GM12891 (cell line): ENCODE results near the gene DKK1.

Experiments
- DNase-seq: peaks from one replicate; pipeline ENCODE4 v3.0.0; 2011; ENCODE audit warnings: low spot score; ENCODE audit not compliant: insufficient read length
- FAIRE-seq: peaks from 2 replicates; lab custom pipeline; 2011; peaks lifted over from hg19 to GRCh38; lab: Jason Lieb, UNC
- PAX5 ChIP-seq: IDR thresholded peaks from 2 replicates; pipeline ENCODE4 v1.6.1; 2011; ENCODE audit warnings: low read length, moderate library complexity, mild to moderate bottlenecking; ENCODE audit not compliant: insufficient read depth, severe bottlenecking
- POLR2A ChIP-seq: IDR thresholded peaks from 2 replicates; pipeline ENCODE4 v1.6.1; 2011; ENCODE audit warnings: low read depth, low read length, control low read depth
- POLR2AphosphoS5 ChIP-seq: IDR thresholded peaks from 2 replicates; pipeline ENCODE4 v1.6.1; 2011; ENCODE audit warnings: low read depth, low read length, control low read depth
- POU2F2 ChIP-seq: IDR thresholded peaks from 2 replicates; pipeline ENCODE4 v1.6.1; 2011; ENCODE audit warnings: low read depth, mild to moderate bottlenecking, control low read depth, low read length, moderate library complexity
- SPI1 ChIP-seq: IDR thresholded peaks from 2 replicates; pipeline ENCODE4 v1.6.1; 2011; ENCODE audit warnings: low read depth, low read length, control low read depth
- TAF1 ChIP-seq: IDR thresholded peaks from 2 replicates; pipeline ENCODE4 v1.6.1; 2011; ENCODE audit warnings: low read depth, low read length, control low read depth

DKK1 gene

DNA sequence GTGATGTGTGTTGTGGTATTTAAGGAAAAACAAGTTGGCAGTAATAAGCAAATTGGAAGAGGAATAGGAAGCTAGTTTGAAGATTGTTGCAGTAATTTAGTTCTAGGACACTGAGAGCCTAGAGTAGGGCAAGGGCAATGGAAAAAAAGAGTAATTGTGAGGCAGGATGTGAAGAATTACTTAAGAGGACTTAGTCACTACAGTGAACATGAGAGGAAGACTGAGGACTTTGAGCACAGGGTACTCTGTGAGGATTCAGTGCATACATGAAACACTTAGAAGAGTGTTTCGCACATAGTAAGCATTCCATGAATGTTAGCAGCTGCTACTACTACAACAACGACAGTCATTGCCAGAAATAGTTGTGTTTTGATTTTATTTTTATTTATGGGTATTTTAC lies 30.9 kb upstream of the DKK1 start:
- TF ChIP-seq POLR2A: no peak
- no peak for TF ChIP-seq TAF1
- TF ChIP-seq SPI1: no peak
- TF ChIP-seq PAX5: no peak
- TF ChIP-seq POU2F2: no peak
- TF ChIP-seq POLR2AphosphoS5: no peak
- DNase-seq: no peak
- no peak for FAIRE-seq

DNA sequence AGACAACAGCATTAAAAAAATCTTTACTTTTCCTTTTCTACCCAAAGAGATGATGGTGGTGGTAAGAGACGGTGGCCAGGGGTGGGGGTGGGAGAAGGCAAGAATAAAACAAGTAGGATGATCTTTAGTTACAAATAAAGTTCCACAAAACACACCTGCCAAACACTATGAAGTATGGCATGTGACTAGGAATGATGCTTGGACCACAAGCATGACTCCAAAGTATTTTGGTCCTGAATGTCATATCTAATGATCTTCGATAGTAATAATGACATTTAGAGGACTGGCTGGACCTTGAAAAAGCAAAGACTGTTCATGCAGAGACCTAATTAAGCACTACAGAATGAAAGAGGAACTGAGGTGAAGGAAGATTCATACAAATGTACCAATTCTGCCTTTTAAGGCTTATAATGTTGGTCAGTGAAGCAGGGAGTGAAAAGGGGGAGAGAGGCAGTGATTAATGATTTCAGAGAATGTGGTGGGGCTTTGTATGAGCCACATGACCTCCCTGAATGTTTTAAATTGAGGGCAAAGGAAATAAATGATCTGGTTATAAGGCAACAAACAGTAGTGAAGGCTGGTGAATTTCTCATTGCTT lies 29.6 kb upstream of the DKK1 start:
- no peak for DNase-seq
- FAIRE-seq: no peak
- no peak for TF ChIP-seq POLR2A
- peak; percentile 63 for TF ChIP-seq SPI1

DNA sequence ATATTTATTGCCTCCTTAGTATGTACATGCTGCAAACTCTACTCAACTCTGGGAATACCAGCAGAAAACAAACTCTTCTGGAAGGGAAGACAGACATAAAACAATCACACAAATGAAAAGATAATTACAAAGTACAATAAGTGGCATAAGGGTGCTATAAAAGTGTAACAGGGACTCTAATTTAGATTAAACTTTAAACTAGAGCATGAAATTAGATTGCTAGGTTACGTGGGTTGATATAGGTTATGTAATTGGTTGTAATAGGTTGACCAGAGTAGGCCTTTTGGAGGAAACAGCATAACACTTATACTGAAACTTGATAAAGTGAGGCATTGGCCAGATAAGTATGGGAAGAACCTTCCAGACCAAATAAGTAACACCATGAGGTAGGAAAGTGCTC lies 26.2 kb upstream of the DKK1 start:
- no peak for FAIRE-seq
- no peak for DNase-seq
- TF ChIP-seq PAX5 (no peak), TAF1 (no peak)

GRCh38 chr10:52297747-52298146 lies 16.3 kb upstream of the DKK1 start:
- TF ChIP-seq POU2F2 (no peak), TAF1 (no peak), POLR2A (no peak)
- DNase-seq: no peak
- no peak for FAIRE-seq

DNA sequence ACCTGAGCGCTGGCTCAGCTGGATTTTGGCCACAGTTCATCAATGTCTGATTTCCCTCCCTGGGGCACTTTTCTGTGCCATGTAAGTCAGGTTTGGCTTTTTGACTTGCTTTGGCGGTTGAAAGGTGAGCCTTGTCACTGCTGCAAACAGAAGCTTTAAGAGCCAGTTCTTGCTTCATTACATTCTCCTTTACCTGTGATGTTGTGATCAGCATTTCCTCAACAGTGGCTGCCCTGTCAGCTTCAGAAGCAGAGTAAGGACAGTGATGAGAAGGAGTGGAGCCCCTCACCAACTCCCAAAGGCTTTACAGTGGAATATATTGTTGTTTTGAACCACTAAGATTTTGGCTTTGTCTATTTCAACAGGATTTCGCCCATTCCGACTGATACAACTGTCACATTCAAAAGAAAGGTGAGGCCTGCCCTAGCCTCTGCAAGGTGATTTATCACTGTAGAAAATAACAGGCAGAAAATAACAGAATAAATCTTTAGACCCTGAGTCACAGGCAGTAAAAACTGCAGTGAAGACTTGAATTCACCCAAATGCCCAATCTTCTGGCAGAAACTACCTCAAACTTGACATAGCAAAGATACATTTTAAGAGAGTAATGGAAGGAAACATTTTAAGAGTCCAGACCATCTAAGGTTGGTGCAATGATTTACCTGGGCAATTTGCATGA lies 13.3 kb upstream of the DKK1 start:
- DNase-seq (no peak), FAIRE-seq (no peak)
- TF ChIP-seq TAF1 (no peak), PAX5 (no peak), SPI1 (no peak), POLR2A (no peak), POU2F2 (no peak), POLR2AphosphoS5 (no peak)

GRCh38 chr10:52308251-52309031 lies 5.6 kb upstream of the DKK1 start:
- DNase-seq (peak; percentile 41), FAIRE-seq (no peak)
- TF ChIP-seq POLR2AphosphoS5 (no peak), PAX5 (no peak), TAF1 (no peak), POLR2A (no peak)

- no peak for TF ChIP-seq POLR2A
- TF ChIP-seq PAX5: no peak
- TF ChIP-seq POU2F2: no peak
- no peak for TF ChIP-seq TAF1
- no peak for TF ChIP-seq SPI1
- TF ChIP-seq POLR2AphosphoS5: no peak
- FAIRE-seq: no peak
- DNase-seq: no peak
Measured at GRCh38 chr10:52312942-52313255, 1.2 kb upstream of the DKK1 start.

- no peak for FAIRE-seq
- DNase-seq: no peak
- TF ChIP-seq POLR2AphosphoS5 (no peak), SPI1 (0 out of 2 replicates have a peak, but pooled peaks have one; percentile 8), POU2F2 (no peak), TAF1 (no peak), POLR2A (no peak)
Measured at GRCh38 chr10:52313256-52313932, 687 bp upstream of the DKK1 start.

DNA sequence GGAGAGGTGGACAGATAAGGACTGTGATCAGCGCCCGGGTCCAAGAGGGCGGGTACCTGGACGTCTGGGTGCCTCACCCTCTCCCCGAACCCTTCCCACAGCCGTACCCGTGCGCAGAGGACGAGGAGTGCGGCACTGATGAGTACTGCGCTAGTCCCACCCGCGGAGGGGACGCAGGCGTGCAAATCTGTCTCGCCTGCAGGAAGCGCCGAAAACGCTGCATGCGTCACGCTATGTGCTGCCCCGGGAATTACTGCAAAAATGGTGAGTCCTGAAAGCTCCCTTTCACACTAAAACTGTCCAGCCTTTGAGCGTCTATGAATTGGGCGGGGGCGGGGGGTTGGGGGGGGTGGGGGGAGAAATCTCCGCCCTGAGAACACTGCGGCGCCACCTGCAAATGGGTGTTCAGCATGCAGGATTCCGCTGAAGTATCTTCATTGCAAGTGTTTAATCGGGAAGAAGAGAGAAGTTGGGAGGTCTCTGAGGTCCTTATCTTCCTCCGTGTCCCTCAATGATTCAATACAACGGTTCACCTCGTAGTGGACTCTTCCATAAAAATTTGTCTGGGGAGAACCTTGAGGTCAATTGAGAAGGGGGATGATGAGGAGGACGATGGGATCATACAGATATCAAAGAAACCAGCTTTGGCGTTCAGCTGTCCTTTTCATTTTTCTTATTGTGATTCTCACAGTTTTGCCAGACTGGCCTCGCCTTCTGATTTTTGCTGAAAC lies 906 bp downstream of the DKK1 start:
- DNase-seq (no peak), FAIRE-seq (no peak)
- no peak for TF ChIP-seq POLR2AphosphoS5
- no peak for TF ChIP-seq TAF1
- no peak for TF ChIP-seq SPI1
- TF ChIP-seq PAX5: no peak
- no peak for TF ChIP-seq POU2F2
- no peak for TF ChIP-seq POLR2A
